Measurements from ENCODE around the gene ROR2.

DNA sequence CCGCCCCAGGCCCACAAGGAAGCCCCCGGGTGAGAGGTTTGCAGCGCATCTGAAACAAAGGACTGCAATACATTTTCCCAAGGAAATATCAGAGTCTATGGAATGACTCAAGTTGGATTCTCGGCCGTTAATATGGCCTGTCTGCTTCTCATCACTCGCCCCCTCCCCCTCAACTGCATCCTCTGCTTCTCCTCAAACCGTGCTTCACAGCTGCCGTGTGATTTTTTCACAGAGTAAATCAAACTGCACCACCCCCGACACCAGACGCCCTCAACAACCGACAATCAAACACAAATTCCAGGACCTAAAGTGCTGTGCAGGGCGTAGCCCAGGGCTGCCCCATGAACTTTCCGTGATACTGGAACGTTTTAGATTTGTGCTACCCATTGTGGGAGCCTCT, 176.9 kb downstream of the ROR2 start:
- TF ChIP-seq CTCF (conservative IDR thresholded peaks at IDR 0.05; ENCODE audit: low read depth, low read length) (no peak), EZH2phosphoT487 (IDR thresholded peaks at IDR 0.05; ENCODE audit: borderline replicate concordance, low read length) (no peak), EZH2 (IDR thresholded peaks at IDR 0.05; ENCODE audit: low read length, unreplicated experiment) (no peak)

Measured in PC-3 (cell line).